Spleen (tissue), 13 donors: ENCODE measurements around the gene ZNF181. TPM values are rescaled to one million over a fixed set of nuclear protein-coding genes. Genes with fewer than 3 reads are reported as not detected.
"Not testable (repeated sequence)": the region's sequence is repeated elsewhere in the genome, so short reads cannot be mapped to it uniquely, and the experiment has no call there.

Source experiments
- DNase-seq: peaks from one replicate; pipeline ENCODE4 v3.0.0-alpha.2; 2020
- H3K27ac ChIP-seq, 8 donors: fragments of 200-600 bp; sonication (generic) in 7 of 8; 1 replicate in 4 of 8; 2 replicates in 4 of 8; pipeline versions ENCODE4 v1.5.0 to v1.8.0; 2016 to 2021; ENCODE audit warnings: inconsistent platforms in 4 of 8, mild to moderate bottlenecking in 4 of 8, moderate library complexity in 1 of 8
- H3K27me3 ChIP-seq, 7 donors: fragments of 200-600 bp; sonication (generic) in 6 of 7; replicated peaks in 1 of 7; 1 replicate in 4 of 7; 2 replicates in 3 of 7; pipeline versions ENCODE4 v1.5.0 to v1.8.0; 2016 to 2021; ENCODE audit warnings: inconsistent platforms in 3 of 7, mild to moderate bottlenecking in 1 of 7
- H3K36me3 ChIP-seq, 6 donors: fragments of 200-600 bp; sonication (generic) in 5 of 6; 1 replicate in 4 of 6; 2 replicates in 2 of 6; pipeline versions ENCODE4 v1.5.0 to v1.8.0; 2016 to 2021; ENCODE audit warnings: inconsistent platforms in 2 of 6
- H3K4me1 ChIP-seq, 6 donors: fragments of 200-600 bp; sonication (generic) in 5 of 6; 1 replicate in 3 of 6; 2 replicates in 3 of 6; pipeline versions ENCODE4 v1.5.0 to v1.8.0; 2016 to 2021; ENCODE audit warnings: inconsistent platforms in 3 of 6
- H3K4me3 ChIP-seq, 8 donors: fragments of 200-600 bp; sonication (generic) in 7 of 8; 1 replicate in 4 of 8; 2 replicates in 4 of 8; pipeline versions ENCODE4 v1.5.0 to v1.8.0; 2016 to 2021; ENCODE audit warnings: inconsistent platforms in 4 of 8, mild to moderate bottlenecking in 4 of 8, moderate library complexity in 2 of 8
- H3K9me3 ChIP-seq, 8 donors: fragments of 200-600 bp; sonication (generic) in 7 of 8; 1 replicate in 4 of 8; 2 replicates in 4 of 8; pipeline versions ENCODE4 v1.5.0 to v1.8.0; 2016 to 2021; ENCODE audit warnings: inconsistent platforms in 4 of 8
- POLR2A ChIP-seq, 3 donors: fragments of 450-650 bp; IDR thresholded peaks; one replicate each; pipeline ENCODE4 v1.5.1; 2017; ENCODE audit warnings: antibody characterized with exemption in 3 of 3, mild to moderate bottlenecking in 1 of 3
- POLR2AphosphoS5 ChIP-seq, 3 donors: sonication (generic); formaldehyde crosslinking; IDR thresholded peaks; one replicate each; pipeline ENCODE4 v1.5.1; 2017; ENCODE audit warnings: antibody characterized with exemption in 3 of 3
- WGBS, 5 donors: extraction: QIAGEN DNeasy Blood & Tissue Kit in 3 of 5; methylation state at CpG; one replicate each; pipeline versions ENCODE4 v1.1.5 to v1.1.7; 2013 to 2018; 5-methylcytosine and 5-hydroxymethylcytosine counted together
- intact Hi-C: fragments of 100-400 bp; cut with DNase I; formaldehyde crosslinking; loops from one replicate; pipeline ENCODE4 v1.15.0; 2023; ENCODE audit warnings: low total_unique reads
- long read RNA-seq, 2 donors: transcript quantifications; one replicate each; lab custom pipeline, GENCODE V29; 2026
- polyA plus RNA-seq, 3 donors: library from polyadenylated mRNA; stranded (reverse); fragments of 200-250 nt; gene quantifications; one replicate each; pipeline ENCODE4 v1.2.1, GENCODE V29; 2013
- total RNA-seq, 7 donors: library from RNA; depleted of rRNA in 3 of 7; stranded (reverse); fragments of >200 nt in 3 of 7; fragmentation: NEBNext Ultra II Directional in 4 of 7; extraction: Animal tissue kit (Norgen Biotek cat#: 25700) in 4 of 7; gene quantifications; one replicate each; pipeline versions ENCODE4 v1.1.0 to v1.2.1, GENCODE V29; 2016 to 2021
- TF ChIP-seq, protein P1 (sequence below), 11 experiments: fragments of 200-600 bp in 7 of 11; fragments of 450-650 bp in 4 of 11; sonication (generic) in 4 of 11; IDR thresholded peaks in 8 of 11; conservative IDR thresholded peaks in 3 of 11; 1 replicate in 7 of 11; 2 replicates in 4 of 11; pipeline versions ENCODE4 v1.4.0 to v1.8.0; 2016 to 2021; ENCODE audit warnings: antibody characterized with exemption in 11 of 11, inconsistent platforms in 4 of 11, mild to moderate bottlenecking in 1 of 11
- donor health status: healthy with polysubstance abuse.
- donor health status: DM: no; HTN: no; CAD: no; lungs with moderate emphysema.
- donor health status: DM: no; HTN: no; CAD: no.
- donor health status: Bipolar disorder and iron deficiency.
- donor health status: healthy.
- donor health status: DM: no; HTN: no; CAD: no.
- donor health status: DM: yes; HTN: yes; CAD: no.

Gene ZNF181
- total RNA-seq (10 to 100 TPM in 6 of 7 donors, 1 to 10 TPM in 1; 7.9 to 36.5 (median 13.8) TPM), polyA plus RNA-seq (10 to 100 TPM in 1 of 3 donors, 1 to 10 TPM in 2; 6.8 to 13.4 (median 7.2) TPM)
- long read RNA-seq, donor 1, partial matches to known transcripts: 0 of 2 reads
- long read RNA-seq, donor 1, other reads (novel, unspliced or antisense): 0 of 2 reads
- long read RNA-seq, donor 2, partial matches to known transcripts: 0 of 1 reads
- long read RNA-seq, donor 2, other reads (novel, unspliced or antisense): 0 of 1 reads

DNA sequence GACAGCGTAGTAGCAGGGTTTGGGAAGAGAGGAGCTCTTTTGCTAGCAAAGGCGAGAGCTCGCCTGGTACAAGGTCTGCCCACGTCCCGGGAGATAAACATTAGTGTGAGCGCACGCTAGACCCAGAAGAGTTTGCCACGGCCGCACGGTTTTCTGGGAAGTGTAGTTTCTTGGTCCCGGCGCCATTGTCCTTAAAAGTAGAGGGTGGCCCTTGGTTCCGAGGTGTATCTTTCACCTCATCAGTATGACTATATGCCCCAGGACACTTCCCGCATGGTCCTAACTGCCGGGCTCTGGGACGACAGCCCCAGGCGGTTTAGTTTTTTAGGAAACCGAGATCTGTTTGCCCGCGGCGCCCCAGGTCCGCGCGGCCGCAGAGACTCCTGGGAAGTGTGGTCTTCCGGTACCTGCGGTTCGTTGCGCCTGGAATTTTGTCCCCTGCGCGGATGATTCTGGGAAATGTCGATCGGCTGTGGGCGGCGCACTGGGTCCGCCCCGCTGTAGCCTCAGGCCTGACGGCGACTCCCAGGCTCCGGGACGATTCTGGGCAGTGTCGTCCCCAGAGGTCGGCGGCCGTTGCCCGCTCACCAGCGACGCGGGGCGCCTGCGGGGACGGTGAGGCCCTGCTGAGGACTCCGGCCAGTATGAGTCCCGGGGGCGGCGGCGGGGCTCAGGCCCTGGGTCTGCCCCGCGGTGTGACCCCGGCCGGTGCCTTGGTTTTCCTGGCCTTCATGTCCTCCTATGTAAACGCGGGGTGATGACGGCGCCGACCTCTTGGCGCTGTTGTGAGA is at the start of gene ZNF181:
Gene ZNF181, plus strand, starts transcription at position 498 of the 791 bp plus-strand sequence. CDS start 795 bp downstream, outside the sequence.
- H3K27ac ChIP-seq: peak within 1 kb of the TSS; percentile 91 to 97 (median 94)
- H3K4me3 ChIP-seq: peak within 1 kb of the TSS; percentile 65 to 95 (median 70)
- peak; percentile 94 for DNase-seq
- intact Hi-C loops: loop anchor here (10.0 kb wide), 1 partner anchor 59 kb away; the partner anchor contains the start of genes SCGB2B2 and ZNF302
- H3K36me3 ChIP-seq: peaks cover 0 to 38% (median 29%) of the 10 kb centered on the region in 6 donors
- WGBS, 5 donors: 0 to 1% (median 1%) methylated on average over 20 to 67 of the region's 67 CpGs
- H3K4me1 ChIP-seq: peaks cover 13 to 38% (median 27%) of the 10 kb centered on the region in 6 donors
- TF ChIP-seq, protein P1, sequence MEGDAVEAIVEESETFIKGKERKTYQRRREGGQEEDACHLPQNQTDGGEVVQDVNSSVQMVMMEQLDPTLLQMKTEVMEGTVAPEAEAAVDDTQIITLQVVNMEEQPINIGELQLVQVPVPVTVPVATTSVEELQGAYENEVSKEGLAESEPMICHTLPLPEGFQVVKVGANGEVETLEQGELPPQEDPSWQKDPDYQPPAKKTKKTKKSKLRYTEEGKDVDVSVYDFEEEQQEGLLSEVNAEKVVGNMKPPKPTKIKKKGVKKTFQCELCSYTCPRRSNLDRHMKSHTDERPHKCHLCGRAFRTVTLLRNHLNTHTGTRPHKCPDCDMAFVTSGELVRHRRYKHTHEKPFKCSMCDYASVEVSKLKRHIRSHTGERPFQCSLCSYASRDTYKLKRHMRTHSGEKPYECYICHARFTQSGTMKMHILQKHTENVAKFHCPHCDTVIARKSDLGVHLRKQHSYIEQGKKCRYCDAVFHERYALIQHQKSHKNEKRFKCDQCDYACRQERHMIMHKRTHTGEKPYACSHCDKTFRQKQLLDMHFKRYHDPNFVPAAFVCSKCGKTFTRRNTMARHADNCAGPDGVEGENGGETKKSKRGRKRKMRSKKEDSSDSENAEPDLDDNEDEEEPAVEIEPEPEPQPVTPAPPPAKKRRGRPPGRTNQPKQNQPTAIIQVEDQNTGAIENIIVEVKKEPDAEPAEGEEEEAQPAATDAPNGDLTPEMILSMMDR (IDR thresholded peaks at IDR 0.05 in 8 of 11, conservative IDR thresholded peaks at IDR 0.05 in 3 of 11): peak in 2 of 11 experiments; percentile 6 to 8
- TF ChIP-seq POLR2A (IDR thresholded peaks at IDR 0.05) (peak in 2 of 3 donors; percentile 34 to 61), POLR2AphosphoS5 (IDR thresholded peaks at IDR 0.05) (peak; percentile 84 to 92 (median 88))
- H3K9me3 ChIP-seq: peaks cover 3 to 41% (median 25%) of the 10 kb centered on the region in 8 donors
- H3K27me3 ChIP-seq: no peaks in the 10 kb centered on the region

DNA sequence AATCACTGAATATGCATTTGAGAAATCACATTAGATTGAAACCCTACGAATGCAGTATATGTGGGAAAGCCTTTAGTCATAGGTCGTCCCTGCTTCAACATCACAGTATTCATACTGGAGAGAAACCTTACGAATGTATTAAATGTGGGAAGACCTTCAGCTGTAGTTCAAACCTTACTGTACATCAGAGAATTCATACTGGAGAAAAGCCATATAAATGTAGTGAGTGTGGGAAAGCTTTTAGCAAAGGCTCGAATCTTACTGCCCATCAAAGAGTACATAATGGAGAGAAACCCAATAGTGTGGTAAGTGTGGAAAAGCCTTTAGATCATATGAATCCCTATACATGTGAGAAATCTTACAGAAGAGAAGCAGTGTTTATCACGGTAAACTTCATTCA is 48.8 kb upstream of the ZNF181 start:
- DNase-seq, H3K4me1 ChIP-seq, H3K27me3 ChIP-seq, intact Hi-C loops, H3K27ac ChIP-seq, H3K4me3 ChIP-seq: not testable (repeated sequence)
- WGBS, 5 donors: 78 to 99% (median 93%) methylated on average over 5 of the region's 5 CpGs
- H3K9me3 ChIP-seq: peaks cover 12 to 100% (median 87%) of the 10 kb centered on the region in 8 donors
- H3K36me3 ChIP-seq: peaks cover 23 to 48% (median 47%) of the 10 kb centered on the region in 6 donors

DNA sequence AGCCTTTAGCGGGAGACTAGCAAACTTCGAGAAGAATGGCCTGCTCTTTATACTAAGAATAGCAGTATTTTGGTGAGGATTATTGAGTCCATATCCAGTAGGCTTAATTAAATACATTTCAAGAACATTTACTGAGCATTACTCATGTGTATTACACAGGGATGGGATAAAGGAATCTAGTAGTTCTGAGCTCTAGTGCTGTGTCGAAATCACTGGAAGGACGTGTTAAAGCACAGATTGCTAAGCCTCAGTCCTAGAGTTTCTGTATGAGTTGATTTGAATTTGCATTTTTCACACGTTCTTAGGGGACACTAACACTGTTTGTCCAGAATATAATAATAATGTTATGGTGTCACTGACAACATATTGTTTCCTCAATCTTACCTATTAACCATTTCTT is 47.6 kb upstream of the ZNF181 start:
- Histone ChIP-seq H3K36me3 (peaks cover 20 to 37% (median 35%) of the 10 kb centered on the region in 6 donors), H3K27ac (no peak overlapping the region), H3K4me1 (no peaks in the 10 kb centered on the region), H3K27me3 (no peaks in the 10 kb centered on the region), H3K9me3 (peaks cover 12 to 99% (median 76%) of the 10 kb centered on the region in 8 donors), H3K4me3 (no peak overlapping the region)
- TF ChIP-seq POLR2A (IDR thresholded peaks at IDR 0.05) (no peak), POLR2AphosphoS5 (IDR thresholded peaks at IDR 0.05) (no peak)
- TF ChIP-seq, protein P1 (IDR thresholded peaks at IDR 0.05 in 8 of 11, conservative IDR thresholded peaks at IDR 0.05 in 3 of 11): no peak
- no peak for DNase-seq
- intact Hi-C loops: no loop called here
- 87 to 94% (median 92%) methylated on average over 5 of the region's 5 CpGs for WGBS, 5 donors

DNA sequence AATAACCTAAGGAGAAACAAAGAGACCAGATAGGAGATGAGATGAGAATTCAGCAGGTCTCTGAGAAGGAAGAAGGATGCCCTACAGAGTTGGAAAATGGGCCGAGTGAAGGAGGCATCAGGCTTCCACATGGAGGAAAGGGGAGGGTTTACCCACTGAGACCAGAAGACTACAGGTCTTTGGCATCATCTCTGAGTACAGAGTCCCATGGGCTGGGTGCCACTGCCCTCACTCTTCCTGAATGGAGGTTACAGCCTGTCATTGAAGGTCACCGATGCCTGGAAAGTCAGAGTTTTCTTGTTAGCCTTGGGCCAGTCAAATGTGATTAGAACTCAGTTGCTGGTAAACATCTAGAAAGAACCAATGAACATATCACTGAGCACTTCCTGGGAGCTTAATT is 46.7 kb upstream of the ZNF181 start:
- TF ChIP-seq POLR2AphosphoS5 (IDR thresholded peaks at IDR 0.05): no peak
- no peak for TF ChIP-seq POLR2A (IDR thresholded peaks at IDR 0.05)
- TF ChIP-seq, protein P1 (IDR thresholded peaks at IDR 0.05 in 8 of 11, conservative IDR thresholded peaks at IDR 0.05 in 3 of 11): no peak
- Histone ChIP-seq H3K9me3 (peaks cover 8 to 90% (median 67%) of the 10 kb centered on the region in 8 donors), H3K4me1 (no peaks in the 10 kb centered on the region), H3K4me3 (no peak overlapping the region), H3K36me3 (peaks cover 15 to 28% (median 26%) of the 10 kb centered on the region in 6 donors), H3K27me3 (no peaks in the 10 kb centered on the region), H3K27ac (no peak overlapping the region)
- DNase-seq: no peak
- WGBS, 5 donors: 55 to 90% (median 86%) methylated on average over 2 of the region's 2 CpGs
- intact Hi-C loops: no loop called here
